ENCODE measurements around the gene KCNK1.

DNA sequence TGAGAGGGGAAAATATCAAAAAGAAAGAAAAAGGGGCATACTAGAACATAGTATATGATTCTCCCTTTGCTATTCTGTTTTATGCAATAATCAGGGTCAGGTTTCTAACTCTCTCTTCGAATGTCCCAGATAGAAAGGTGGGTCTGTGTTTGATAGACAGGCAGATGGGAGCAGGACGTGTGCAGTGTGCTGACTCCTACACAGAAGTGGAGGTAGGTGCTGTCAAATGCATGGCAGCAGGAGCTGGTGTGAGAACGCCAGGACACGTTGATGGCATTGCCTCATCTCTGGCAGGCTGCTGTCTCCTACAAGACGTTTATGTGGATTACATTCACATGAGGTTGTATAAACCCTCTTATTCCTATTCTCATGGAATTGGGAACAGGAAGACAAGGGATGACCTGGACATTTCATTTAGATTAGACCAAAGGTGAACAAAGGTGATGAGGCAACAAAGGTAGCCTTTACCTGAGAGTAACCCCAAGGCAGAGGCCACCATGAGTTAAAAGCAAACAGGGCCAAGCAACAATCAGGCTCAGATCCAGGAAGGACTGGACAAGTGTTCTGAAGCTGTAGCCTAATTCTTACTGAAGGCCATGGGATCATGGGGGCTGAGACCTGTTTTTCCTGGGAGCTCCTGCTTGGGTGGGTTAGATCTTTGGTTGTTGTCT, 37.8 kb downstream of the KCNK1 start:
- TF ChIP-seq, protein P1, sequence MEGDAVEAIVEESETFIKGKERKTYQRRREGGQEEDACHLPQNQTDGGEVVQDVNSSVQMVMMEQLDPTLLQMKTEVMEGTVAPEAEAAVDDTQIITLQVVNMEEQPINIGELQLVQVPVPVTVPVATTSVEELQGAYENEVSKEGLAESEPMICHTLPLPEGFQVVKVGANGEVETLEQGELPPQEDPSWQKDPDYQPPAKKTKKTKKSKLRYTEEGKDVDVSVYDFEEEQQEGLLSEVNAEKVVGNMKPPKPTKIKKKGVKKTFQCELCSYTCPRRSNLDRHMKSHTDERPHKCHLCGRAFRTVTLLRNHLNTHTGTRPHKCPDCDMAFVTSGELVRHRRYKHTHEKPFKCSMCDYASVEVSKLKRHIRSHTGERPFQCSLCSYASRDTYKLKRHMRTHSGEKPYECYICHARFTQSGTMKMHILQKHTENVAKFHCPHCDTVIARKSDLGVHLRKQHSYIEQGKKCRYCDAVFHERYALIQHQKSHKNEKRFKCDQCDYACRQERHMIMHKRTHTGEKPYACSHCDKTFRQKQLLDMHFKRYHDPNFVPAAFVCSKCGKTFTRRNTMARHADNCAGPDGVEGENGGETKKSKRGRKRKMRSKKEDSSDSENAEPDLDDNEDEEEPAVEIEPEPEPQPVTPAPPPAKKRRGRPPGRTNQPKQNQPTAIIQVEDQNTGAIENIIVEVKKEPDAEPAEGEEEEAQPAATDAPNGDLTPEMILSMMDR (IDR thresholded peaks at IDR 0.05) = no peak
- TF ChIP-seq POLR2A (IDR thresholded peaks at IDR 0.05) = no peak
